VCaP (cell line): ENCODE results near the gene GMFB.

Experiments used
- H3K27ac ChIP-seq: fragments of 450-650 bp; 2 replicates; pipeline ENCODE4 v1.5.1; 2017
- CTCF ChIP-seq: fragments of 450-650 bp; conservative IDR thresholded peaks from 2 replicates; pipeline ENCODE4 v1.5.1; 2017; ENCODE audit warnings: mild to moderate bottlenecking, moderate library complexity

The GMFB gene

GRCh38 chr14:54529811-54530210, 41.0 kb upstream of the GMFB start:
- H3K27ac ChIP-seq = peak overlapping the region; percentile 83
- no peak for TF ChIP-seq CTCF

GRCh38 chr14:54528973-54529372, 40.2 kb upstream of the GMFB start:
- TF ChIP-seq CTCF = no peak
- H3K27ac ChIP-seq = peak overlapping the region; percentile 83

- TF ChIP-seq CTCF = no peak
- no peak overlapping the region for H3K27ac ChIP-seq
Measured at GRCh38 chr14:54524410-54524809, 35.6 kb upstream of the GMFB start.

- no peak overlapping the region for H3K27ac ChIP-seq
- TF ChIP-seq CTCF = no peak
Measured at GRCh38 chr14:54516709-54517108, 27.9 kb upstream of the GMFB start.

GRCh38 chr14:54515670-54516069, 26.9 kb upstream of the GMFB start:
- TF ChIP-seq CTCF = no peak
- no peak overlapping the region for H3K27ac ChIP-seq

- H3K27ac ChIP-seq = no peak overlapping the region
- no peak for TF ChIP-seq CTCF
Measured at GRCh38 chr14:54512393-54512792, 23.6 kb upstream of the GMFB start.

- peak within 1 kb of the TSS; percentile 80 for H3K27ac ChIP-seq
- peak; percentile 65 for TF ChIP-seq CTCF
Measured at GRCh38 chr14:54509546-54510501, 21.0 kb upstream of the GMFB start, which contains the start of gene CGRRF1. Gene CGRRF1 (plus strand): TSS chr14:54509906. CDS start chr14:54509960, 54 bp downstream.
